Measurements from ENCODE around the gene STARD10.
"Not testable (repeated sequence)": the region's sequence is repeated elsewhere in the genome, so short reads cannot be mapped to it uniquely, and the experiment has no call there.

DNA sequence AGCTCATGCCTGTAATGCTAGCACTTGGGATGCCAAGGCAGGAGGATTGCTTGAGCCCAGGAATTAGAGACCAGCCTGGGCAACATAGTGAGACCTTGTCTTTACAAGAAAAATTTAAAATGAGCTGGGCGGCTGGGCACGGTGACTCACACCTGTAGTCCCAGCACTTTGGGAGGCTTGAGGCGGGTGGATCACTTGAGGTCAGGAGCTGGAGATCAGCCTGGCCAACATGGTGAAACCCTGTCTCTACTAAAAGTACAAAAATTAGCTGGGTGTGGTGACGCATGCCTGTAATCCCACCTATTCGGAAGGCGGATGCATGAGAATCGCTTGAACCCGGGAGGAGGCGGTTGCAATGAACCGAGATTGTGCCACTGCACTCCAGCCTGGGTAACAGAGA, 17.8 kb upstream of the STARD10 start:
- TF ChIP-seq, protein P1, sequence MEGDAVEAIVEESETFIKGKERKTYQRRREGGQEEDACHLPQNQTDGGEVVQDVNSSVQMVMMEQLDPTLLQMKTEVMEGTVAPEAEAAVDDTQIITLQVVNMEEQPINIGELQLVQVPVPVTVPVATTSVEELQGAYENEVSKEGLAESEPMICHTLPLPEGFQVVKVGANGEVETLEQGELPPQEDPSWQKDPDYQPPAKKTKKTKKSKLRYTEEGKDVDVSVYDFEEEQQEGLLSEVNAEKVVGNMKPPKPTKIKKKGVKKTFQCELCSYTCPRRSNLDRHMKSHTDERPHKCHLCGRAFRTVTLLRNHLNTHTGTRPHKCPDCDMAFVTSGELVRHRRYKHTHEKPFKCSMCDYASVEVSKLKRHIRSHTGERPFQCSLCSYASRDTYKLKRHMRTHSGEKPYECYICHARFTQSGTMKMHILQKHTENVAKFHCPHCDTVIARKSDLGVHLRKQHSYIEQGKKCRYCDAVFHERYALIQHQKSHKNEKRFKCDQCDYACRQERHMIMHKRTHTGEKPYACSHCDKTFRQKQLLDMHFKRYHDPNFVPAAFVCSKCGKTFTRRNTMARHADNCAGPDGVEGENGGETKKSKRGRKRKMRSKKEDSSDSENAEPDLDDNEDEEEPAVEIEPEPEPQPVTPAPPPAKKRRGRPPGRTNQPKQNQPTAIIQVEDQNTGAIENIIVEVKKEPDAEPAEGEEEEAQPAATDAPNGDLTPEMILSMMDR (IDR thresholded peaks at IDR 0.05), result not testable (repeated sequence)
- TF ChIP-seq POLR2AphosphoS5 (IDR thresholded peaks at IDR 0.05), result not testable (repeated sequence)
